GM03348 (cell line): ENCODE measurements around the gene MYL5.
"Not testable (repeated sequence)": the region's sequence is repeated elsewhere in the genome, so short reads cannot be mapped to it uniquely, and the experiment has no call there.

ENCODE experiments used
- DNase-seq: peaks from one replicate; pipeline ENCODE4 v3.0.0; 2012; ENCODE audit warnings: low spot score

The MYL5 gene

GRCh38 chr4:656436-657337, 17.7 kb upstream of the MYL5 start:
- DNase-seq, result no peak

- DNase-seq, result no peak
These were observed 17.0 kb upstream of the MYL5 start for GRCh38 chr4:657338-657833.

- DNase-seq, result no peak
These were observed 16.3 kb upstream of the MYL5 start for GRCh38 chr4:657834-658667.

GRCh38 chr4:658681-659667, 15.4 kb upstream of the MYL5 start:
- no peak for DNase-seq

GRCh38 chr4:659851-660250, 14.5 kb upstream of the MYL5 start:
- no peak for DNase-seq

- no peak for DNase-seq
These were observed 13.9 kb upstream of the MYL5 start for GRCh38 chr4:660401-660800.

GRCh38 chr4:661231-661630, 13.1 kb upstream of the MYL5 start:
- no peak for DNase-seq

- no peak for DNase-seq
These were observed 12.2 kb upstream of the MYL5 start for GRCh38 chr4:661881-662761.

- DNase-seq, result no peak
These were observed 11.3 kb upstream of the MYL5 start for GRCh38 chr4:663046-663437.

GRCh38 chr4:663438-664428, 10.6 kb upstream of the MYL5 start:
- no peak for DNase-seq

- no peak for DNase-seq
These were observed 9.6 kb upstream of the MYL5 start for GRCh38 chr4:664713-665231.

- DNase-seq, result no peak
These were observed 9.0 kb upstream of the MYL5 start for GRCh38 chr4:665381-665750.

GRCh38 chr4:665751-666435, 8.4 kb upstream of the MYL5 start:
- DNase-seq, result no peak

- DNase-seq, result no peak
These were observed 7.9 kb upstream of the MYL5 start for GRCh38 chr4:666436-666810.

- no peak for DNase-seq
These were observed 7.4 kb upstream of the MYL5 start for GRCh38 chr4:666822-667544.

- DNase-seq, result no peak
These were observed 6.8 kb upstream of the MYL5 start for GRCh38 chr4:667545-667925.

GRCh38 chr4:668219-668618, 6.1 kb upstream of the MYL5 start:
- not testable (repeated sequence) for DNase-seq
